HG03175 (cell line): ENCODE data around the gene ANKEF1.

Experiments
- ATAC-seq: cut with Tn5 transposase; IDR thresholded peaks from one replicate; pipeline ENCODE4 v1.9.1; 2021; ENCODE audit warnings: mild to moderate bottlenecking, moderate library complexity; ENCODE audit not compliant: unreplicated experiment

Gene ANKEF1

GRCh38 chr20:10034717-10035571 lies at the start of gene ANKEF1:
TSS of gene ANKEF1 (plus strand) at chr20:10034987. CDS start at chr20:10038302, 3,315 bp downstream.
- ATAC-seq: peak; percentile 89

GRCh38 chr20:9985281-9985680 lies 49.5 kb upstream of the ANKEF1 start:
- ATAC-seq: no peak

GRCh38 chr20:9985773-9986172 lies 49.0 kb upstream of the ANKEF1 start:
- ATAC-seq: no peak

GRCh38 chr20:9989066-9989724 lies 45.6 kb upstream of the ANKEF1 start:
- ATAC-seq: no peak

GRCh38 chr20:9993137-9993536 lies 41.6 kb upstream of the ANKEF1 start:
- no peak for ATAC-seq

GRCh38 chr20:9994676-9995075 lies 40.1 kb upstream of the ANKEF1 start:
- no peak for ATAC-seq

- ATAC-seq: no peak
Measured at GRCh38 chr20:9995510-9996272, 39.1 kb upstream of the ANKEF1 start.

GRCh38 chr20:9996944-9997343 lies 37.8 kb upstream of the ANKEF1 start:
- ATAC-seq: no peak

- ATAC-seq: peak; percentile 66
Measured at GRCh38 chr20:9999645-10000044, 35.1 kb upstream of the ANKEF1 start.

GRCh38 chr20:10002866-10003265 lies 31.9 kb upstream of the ANKEF1 start:
- ATAC-seq: no peak

- ATAC-seq: no peak
Measured at GRCh38 chr20:10004900-10005299, 29.9 kb upstream of the ANKEF1 start.

GRCh38 chr20:10005885-10006284 lies 28.9 kb upstream of the ANKEF1 start:
- ATAC-seq: no peak

- ATAC-seq: no peak
Measured at GRCh38 chr20:10006447-10007090, 28.2 kb upstream of the ANKEF1 start.

GRCh38 chr20:10007158-10007557 lies 27.6 kb upstream of the ANKEF1 start:
- no peak for ATAC-seq

GRCh38 chr20:10007747-10008146 lies 27.0 kb upstream of the ANKEF1 start:
- no peak for ATAC-seq

- no peak for ATAC-seq
Measured at GRCh38 chr20:10012464-10012863, 22.3 kb upstream of the ANKEF1 start.

- ATAC-seq: no peak
Measured at GRCh38 chr20:10014431-10014830, 20.4 kb upstream of the ANKEF1 start.

GRCh38 chr20:10020937-10021336 lies 13.8 kb upstream of the ANKEF1 start:
- no peak for ATAC-seq

- ATAC-seq: no peak
Measured at GRCh38 chr20:10022625-10023024, 12.2 kb upstream of the ANKEF1 start.

- no peak for ATAC-seq
Measured at GRCh38 chr20:10023911-10024310, 10.9 kb upstream of the ANKEF1 start.
